ENCODE data around the gene GPR18. TPM values are rescaled to one million over a fixed set of nuclear protein-coding genes. Genes with fewer than 3 reads are reported as not detected.

Gene GPR18
- polyA plus RNA-seq, 1 donor (not counting 4 experiments of a cell fraction or from before 2014, with no cell fraction given) = not detected

GRCh38 chr13:99276706-99277105, 18.5 kb upstream of the GPR18 start:
- DNase-seq (ENCODE audit: low read depth, low spot score) = no peak
- H3K9ac ChIP-seq (ENCODE audit: control insufficient read depth, extremely low read depth, insufficient read depth, low read length) = no peak overlapping the region
- no peak overlapping the region for H3K4me2 ChIP-seq (ENCODE audit: control insufficient read depth, extremely low read depth, insufficient read depth, low read depth, low read length)
- H2AFZ ChIP-seq (ENCODE audit: control insufficient read depth, low read length) = no peak overlapping the region
- H3K27ac ChIP-seq (ENCODE audit: control insufficient read depth, insufficient read depth, low read length) = no peak overlapping the region
- H3K36me3 ChIP-seq (ENCODE audit: control insufficient read depth in 2 of 2, extremely low read depth in 1 of 2, insufficient read depth in 2 of 2, low read length in 2 of 2) = peaks cover 0 to 8% of the 10 kb centered on the region in 2 experiments
- H3K4me3 ChIP-seq (ENCODE audit: control insufficient read depth in 2 of 3, extremely low read depth in 1 of 3, insufficient read depth in 2 of 3, low read depth in 1 of 3, low read length in 3 of 3) = no peak overlapping the region
- no peaks in the 10 kb centered on the region for H3K4me1 ChIP-seq (ENCODE audit: control insufficient read depth, extremely low read depth, insufficient read depth, low read length)
- peaks cover 4% of the 10 kb centered on the region for H3K79me2 ChIP-seq (ENCODE audit: control insufficient read depth, insufficient read depth, low read length)
- H3K9me1 ChIP-seq (ENCODE audit: control insufficient read depth, extremely low read depth, insufficient read depth, low read length) = no peaks in the 10 kb centered on the region
- no peaks in the 10 kb centered on the region for H3K27me3 ChIP-seq (ENCODE audit: control insufficient read depth, extremely low read depth, insufficient read depth, low read length)
- TF ChIP-seq, protein P1, sequence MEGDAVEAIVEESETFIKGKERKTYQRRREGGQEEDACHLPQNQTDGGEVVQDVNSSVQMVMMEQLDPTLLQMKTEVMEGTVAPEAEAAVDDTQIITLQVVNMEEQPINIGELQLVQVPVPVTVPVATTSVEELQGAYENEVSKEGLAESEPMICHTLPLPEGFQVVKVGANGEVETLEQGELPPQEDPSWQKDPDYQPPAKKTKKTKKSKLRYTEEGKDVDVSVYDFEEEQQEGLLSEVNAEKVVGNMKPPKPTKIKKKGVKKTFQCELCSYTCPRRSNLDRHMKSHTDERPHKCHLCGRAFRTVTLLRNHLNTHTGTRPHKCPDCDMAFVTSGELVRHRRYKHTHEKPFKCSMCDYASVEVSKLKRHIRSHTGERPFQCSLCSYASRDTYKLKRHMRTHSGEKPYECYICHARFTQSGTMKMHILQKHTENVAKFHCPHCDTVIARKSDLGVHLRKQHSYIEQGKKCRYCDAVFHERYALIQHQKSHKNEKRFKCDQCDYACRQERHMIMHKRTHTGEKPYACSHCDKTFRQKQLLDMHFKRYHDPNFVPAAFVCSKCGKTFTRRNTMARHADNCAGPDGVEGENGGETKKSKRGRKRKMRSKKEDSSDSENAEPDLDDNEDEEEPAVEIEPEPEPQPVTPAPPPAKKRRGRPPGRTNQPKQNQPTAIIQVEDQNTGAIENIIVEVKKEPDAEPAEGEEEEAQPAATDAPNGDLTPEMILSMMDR (optimal IDR thresholded peaks at IDR 0.05 in 1 of 3, IDR thresholded peaks at IDR 0.05 in 1 of 3, conservative IDR thresholded peaks at IDR 0.05 in 1 of 3; ENCODE audit: extremely low read depth in 1 of 3, insufficient read depth in 2 of 3, low read length in 3 of 3) = no peak
- no peak for TF ChIP-seq EZH2 (IDR thresholded peaks at IDR 0.05; ENCODE audit: low read length)
- no peaks in the 10 kb centered on the region for H4K20me1 ChIP-seq (ENCODE audit: control insufficient read depth, extremely low read depth, insufficient read depth, low read length)
- no peak for FAIRE-seq
- H3K9me3 ChIP-seq (ENCODE audit: control insufficient read depth, low read depth, low read length) = no peaks in the 10 kb centered on the region
- dilution Hi-C loops (cut with MboI; ENCODE audit: extremely low pct_ligation_motif_present, low sequenced_read_pairs) = no loop called here

- dilution Hi-C loops (cut with MboI; ENCODE audit: extremely low pct_ligation_motif_present, low sequenced_read_pairs) = no loop called here
- no peak overlapping the region for H3K4me2 ChIP-seq (ENCODE audit: control insufficient read depth, extremely low read depth, insufficient read depth, low read depth, low read length)
- no peaks in the 10 kb centered on the region for H4K20me1 ChIP-seq (ENCODE audit: control insufficient read depth, extremely low read depth, insufficient read depth, low read length)
- no peak overlapping the region for H2AFZ ChIP-seq (ENCODE audit: control insufficient read depth, low read length)
- TF ChIP-seq, protein P1 (optimal IDR thresholded peaks at IDR 0.05 in 1 of 3, IDR thresholded peaks at IDR 0.05 in 1 of 3, conservative IDR thresholded peaks at IDR 0.05 in 1 of 3; ENCODE audit: extremely low read depth in 1 of 3, insufficient read depth in 2 of 3, low read length in 3 of 3) = no peak
- TF ChIP-seq EZH2 (IDR thresholded peaks at IDR 0.05; ENCODE audit: low read length) = no peak
- H3K79me2 ChIP-seq (ENCODE audit: control insufficient read depth, insufficient read depth, low read length) = peaks cover 4% of the 10 kb centered on the region
- no peaks in the 10 kb centered on the region for H3K9me3 ChIP-seq (ENCODE audit: control insufficient read depth, low read depth, low read length)
- peaks cover 0 to 3% of the 10 kb centered on the region in 2 experiments for H3K36me3 ChIP-seq (ENCODE audit: control insufficient read depth in 2 of 2, extremely low read depth in 1 of 2, insufficient read depth in 2 of 2, low read length in 2 of 2)
- no peak overlapping the region for H3K9ac ChIP-seq (ENCODE audit: control insufficient read depth, extremely low read depth, insufficient read depth, low read length)
- DNase-seq (ENCODE audit: low read depth, low spot score) (no peak), FAIRE-seq (no peak)
- H3K27ac ChIP-seq (ENCODE audit: control insufficient read depth, insufficient read depth, low read length) = no peak overlapping the region
- no peaks in the 10 kb centered on the region for H3K9me1 ChIP-seq (ENCODE audit: control insufficient read depth, extremely low read depth, insufficient read depth, low read length)
- H3K4me1 ChIP-seq (ENCODE audit: control insufficient read depth, extremely low read depth, insufficient read depth, low read length) = no peaks in the 10 kb centered on the region
- H3K4me3 ChIP-seq (ENCODE audit: control insufficient read depth in 2 of 3, extremely low read depth in 1 of 3, insufficient read depth in 2 of 3, low read depth in 1 of 3, low read length in 3 of 3) = no peak overlapping the region
- H3K27me3 ChIP-seq (ENCODE audit: control insufficient read depth, extremely low read depth, insufficient read depth, low read length) = no peaks in the 10 kb centered on the region
Measured at GRCh38 chr13:99275093-99275469, 16.9 kb upstream of the GPR18 start.

Measured in keratinocyte (primary cell).